Stimulated activated CD4-positive, alpha-beta T cell treated with anti-CD3 and anti-CD28 coated beads, Interleukin-12 subunit alpha, Interleukin-12 subunit beta, amount 100 ng/mL, for 4 hours (primary cell): ENCODE results near the gene DESI2.
"Not testable (repeated sequence)": the region's sequence is repeated elsewhere in the genome, so short reads cannot be mapped to it uniquely, and the experiment has no call there.

ENCODE experiments used
- DNase-seq: peaks from one replicate; pipeline ENCODE4 v3.0.0-alpha.2; 2020

The DESI2 gene

GRCh38 chr1:244709076-244709475, 56.1 kb downstream of the DESI2 start:
- no peak for DNase-seq

GRCh38 chr1:244709476-244710368, 56.8 kb downstream of the DESI2 start:
- DNase-seq, result no peak

- DNase-seq, result no peak
Measured at GRCh38 chr1:244710474-244711062, 57.6 kb downstream of the DESI2 start.

- DNase-seq, result no peak
Measured at GRCh38 chr1:244712669-244713068, 59.7 kb downstream of the DESI2 start.

- no peak for DNase-seq
Measured at GRCh38 chr1:244713332-244713731, 60.4 kb downstream of the DESI2 start.

- DNase-seq, result no peak
Measured at GRCh38 chr1:244727871-244728474, 75.0 kb downstream of the DESI2 start.

- DNase-seq, result peak; percentile 26
Measured at GRCh38 chr1:244730153-244730933, 77.4 kb downstream of the DESI2 start.

- no peak for DNase-seq
Measured at GRCh38 chr1:244730934-244731434, 78.1 kb downstream of the DESI2 start.

GRCh38 chr1:244731651-244732050, 78.7 kb downstream of the DESI2 start:
- no peak for DNase-seq

- DNase-seq, result no peak
Measured at GRCh38 chr1:244732851-244733450, 80.0 kb downstream of the DESI2 start.

GRCh38 chr1:244735404-244735803, 82.5 kb downstream of the DESI2 start:
- no peak for DNase-seq

- no peak for DNase-seq
Measured at GRCh38 chr1:244735876-244736561, 83.1 kb downstream of the DESI2 start.

- DNase-seq, result not testable (repeated sequence)
Measured at GRCh38 chr1:244739140-244739539, 86.2 kb downstream of the DESI2 start.

GRCh38 chr1:244740027-244740617, 87.2 kb downstream of the DESI2 start:
- DNase-seq, result not testable (repeated sequence)

GRCh38 chr1:244741692-244742091, 88.8 kb downstream of the DESI2 start:
- DNase-seq, result no peak

GRCh38 chr1:244749230-244750016, 96.5 kb downstream of the DESI2 start:
- DNase-seq, result no peak

GRCh38 chr1:244751271-244751895, 98.5 kb downstream of the DESI2 start:
- no peak for DNase-seq

- DNase-seq, result no peak
Measured at GRCh38 chr1:244755673-244756072, 102.7 kb downstream of the DESI2 start.

- DNase-seq, result no peak
Measured at GRCh38 chr1:244757091-244757939, 104.4 kb downstream of the DESI2 start.
